ENCODE results near the gene HSD17B3. TPM values are rescaled to one million over a fixed set of nuclear protein-coding genes. Genes with fewer than 3 reads are reported as not detected.

Gene HSD17B3
- total and polyA plus RNA-seq, 2 experiments from 2014 or later = not detected

DNA sequence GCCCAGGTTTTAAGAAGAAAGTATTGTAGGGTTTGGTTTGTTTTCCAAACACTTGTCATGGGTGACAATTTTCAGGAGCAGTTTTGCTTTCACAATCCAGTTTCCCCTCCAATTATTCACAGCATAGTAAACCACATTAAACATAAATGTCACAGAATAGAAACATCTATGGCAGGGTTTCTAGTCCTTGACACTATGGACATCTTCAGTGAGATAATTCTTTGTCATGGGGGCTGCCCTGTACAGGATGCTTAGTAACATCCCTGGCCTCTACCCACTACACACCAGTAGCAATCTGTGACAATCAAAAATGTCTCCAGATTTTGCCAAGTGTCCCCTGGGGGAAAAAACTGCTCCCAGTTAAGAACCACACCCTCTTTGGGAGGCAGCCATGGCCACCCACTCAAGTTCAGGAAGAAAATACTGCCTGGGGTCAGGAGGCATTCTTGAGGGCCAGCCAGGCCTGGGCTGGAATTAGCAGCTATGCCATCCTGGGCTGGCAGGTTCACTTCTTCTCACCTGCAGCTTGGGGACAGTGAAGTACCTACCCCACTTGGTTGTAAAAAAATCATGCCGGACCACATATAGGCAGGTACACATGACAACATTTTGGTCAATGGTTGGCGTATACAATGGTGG is 116.3 kb downstream of the HSD17B3 start (continued):
- TF ChIP-seq ZNF462 (CRISPR knock-in tag; IDR thresholded peaks at IDR 0.05) (no peak), NANOG (IDR thresholded peaks at IDR 0.05; ENCODE audit: borderline replicate concordance) (no peak), ZNF114 (CRISPR knock-in tag; IDR thresholded peaks at IDR 0.05) (no peak)

Small RNAs within 50 kb of the gene (small RNA-seq; reads per million reads assigned to genes)
- not detected for gene RNU6-1160P (ENCODE audit: low replicate concordance)

Other genes starting within 250 kb of the HSD17B3 start
- 11.6 and 14.4 TPM in 2 replicates for gene SLC35D2, start 81.5 kb upstream of the HSD17B3 start, total RNA-seq (2014; rRNA removed; shearing (Covaris generic))
- gene SLC35D2, start 81.5 kb upstream of the HSD17B3 start, polyA plus RNA-seq (2016; fragmentation: Nextera tagmentation; extraction: Ambion mirVana) = 7.8 and 8.2 TPM in 2 replicates
- 11.5 and 12.3 TPM in 2 replicates for gene ZNF367, start 116.2 kb upstream of the HSD17B3 start, total RNA-seq (2014; rRNA removed; shearing (Covaris generic))
- 2.5 and 3.6 TPM in 2 replicates for gene ZNF367, start 116.2 kb upstream of the HSD17B3 start, polyA plus RNA-seq (2016; fragmentation: Nextera tagmentation; extraction: Ambion mirVana)
- gene HABP4, start 148.0 kb upstream of the HSD17B3 start, total RNA-seq (2014; rRNA removed; shearing (Covaris generic)) = 7.7 and 9.9 TPM in 2 replicates
- gene HABP4, start 148.0 kb upstream of the HSD17B3 start, polyA plus RNA-seq (2016; fragmentation: Nextera tagmentation; extraction: Ambion mirVana) = 8.8 and 11.1 TPM in 2 replicates

Measured in GM23338 (cell line).